Measurements from ENCODE around the gene FSTL5. TPM values are rescaled to one million over a fixed set of nuclear protein-coding genes. Genes with fewer than 3 reads are reported as not detected.

The FSTL5 gene
- total and polyA plus RNA-seq, 9 of the 15 experiments (the other 6 are each of a cell fraction or from before 2014, with no cell fraction given): 0.09 to 3.1 (median 0.50) TPM; not detected in 1

DNA sequence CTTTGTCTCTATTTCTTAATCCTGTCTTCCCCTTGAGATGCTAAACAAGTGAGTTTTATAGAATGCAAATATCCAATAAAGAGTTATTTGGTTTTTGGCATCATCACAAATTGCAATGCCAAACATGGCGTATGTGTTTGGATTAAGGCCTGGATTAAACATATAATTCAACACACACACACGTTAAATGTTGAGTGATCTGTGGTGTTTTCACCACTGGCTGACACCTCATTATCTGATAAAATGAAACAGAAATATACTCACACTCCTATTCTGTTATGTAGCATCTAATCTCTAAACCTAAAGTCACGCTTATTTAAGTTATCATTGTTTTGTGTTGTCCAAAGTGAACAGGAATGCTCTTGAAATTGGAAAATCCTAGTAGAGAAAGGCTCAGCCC, 506.2 kb downstream of the FSTL5 start (continued):
- TF ChIP-seq, protein P1, sequence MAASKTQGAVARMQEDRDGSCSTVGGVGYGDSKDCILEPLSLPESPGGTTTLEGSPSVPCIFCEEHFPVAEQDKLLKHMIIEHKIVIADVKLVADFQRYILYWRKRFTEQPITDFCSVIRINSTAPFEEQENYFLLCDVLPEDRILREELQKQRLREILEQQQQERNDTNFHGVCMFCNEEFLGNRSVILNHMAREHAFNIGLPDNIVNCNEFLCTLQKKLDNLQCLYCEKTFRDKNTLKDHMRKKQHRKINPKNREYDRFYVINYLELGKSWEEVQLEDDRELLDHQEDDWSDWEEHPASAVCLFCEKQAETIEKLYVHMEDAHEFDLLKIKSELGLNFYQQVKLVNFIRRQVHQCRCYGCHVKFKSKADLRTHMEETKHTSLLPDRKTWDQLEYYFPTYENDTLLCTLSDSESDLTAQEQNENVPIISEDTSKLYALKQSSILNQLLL (CRISPR knock-in tag; IDR thresholded peaks at IDR 0.05; ENCODE audit: borderline replicate concordance): no peak
- TF ChIP-seq SMARCE1 (IDR thresholded peaks at IDR 0.05): no peak

DNA sequence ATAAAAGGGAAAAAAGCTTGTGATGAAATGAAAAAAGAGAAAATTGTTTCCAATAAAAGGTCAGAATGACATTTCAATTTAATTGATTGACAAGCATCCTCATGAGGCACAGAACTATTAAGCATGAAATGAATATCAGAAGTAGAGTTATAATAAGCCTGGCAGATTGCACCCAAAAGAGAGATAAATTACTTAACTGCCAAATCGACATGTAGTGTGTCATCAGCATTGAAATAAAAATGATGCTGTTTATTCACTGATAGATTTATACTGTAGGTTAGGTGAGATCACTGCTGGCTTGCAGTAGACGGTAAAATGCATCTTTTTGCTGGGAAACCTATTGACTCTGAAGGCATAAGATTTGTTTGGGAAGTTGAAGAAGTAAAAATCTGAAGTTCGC, 507.2 kb downstream of the FSTL5 start:
- DNase-seq (ENCODE audit: extremely low read depth in 1 of 4, low spot score in 3 of 4): no peak

DNA sequence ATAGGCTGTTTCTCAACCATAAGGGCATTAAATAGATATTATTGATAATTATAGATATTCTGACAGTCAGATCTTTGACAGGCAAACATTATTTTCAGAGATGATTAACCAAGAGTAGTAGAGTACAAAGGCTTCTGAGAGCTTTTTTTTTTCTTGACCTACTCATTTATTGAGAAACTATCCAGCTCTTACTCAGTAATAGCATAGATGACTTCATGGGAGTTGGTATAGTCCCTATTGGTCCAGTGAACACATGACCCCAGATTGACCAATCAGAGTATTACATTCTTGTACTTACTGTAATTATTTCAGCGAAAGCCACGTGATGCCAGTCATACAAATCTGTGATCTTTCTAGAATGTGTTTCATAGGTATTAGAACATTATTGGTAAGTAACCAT, 508.7 kb downstream of the FSTL5 start:
- Histone ChIP-seq H3K4me3 (no peak overlapping the region), H3K4me2 (ENCODE audit: insufficient read depth, low read length) (no peak overlapping the region), H4K20me1 (replicated peaks; ENCODE audit: control insufficient read depth, insufficient read depth, low read length) (no peaks in the 10 kb centered on the region), H3K4me1 (replicated peaks in 1 of 2; ENCODE audit: control insufficient read depth in 2 of 2, insufficient read depth in 2 of 2, low read length in 2 of 2) (no peaks in the 10 kb centered on the region), H3K9ac (ENCODE audit: insufficient read depth in 1 of 2, low read depth in 2 of 2, low read length in 2 of 2) (no peak overlapping the region), H3K9me1 (ENCODE audit: control insufficient read depth, insufficient read depth, low read length) (no peaks in the 10 kb centered on the region), H3K36me3 (ENCODE audit: control insufficient read depth, insufficient read depth, low read length) (no peaks in the 10 kb centered on the region), H3K27me3 (ENCODE audit: control insufficient read depth in 2 of 2, insufficient read depth in 2 of 2, low read length in 2 of 2) (no peaks in the 10 kb centered on the region), H3K79me2 (ENCODE audit: control insufficient read depth, insufficient read depth, low read length) (no peaks in the 10 kb centered on the region), H2AFZ (ENCODE audit: low read depth, low read length) (no peak overlapping the region), H3K27ac (ENCODE audit: extremely low read depth, low read depth, low read length) (no peak overlapping the region), H3K9me3 (replicated peaks; ENCODE audit: control insufficient read depth, insufficient read depth, low read depth, low read length) (no peaks in the 10 kb centered on the region)
- intact Hi-C loops (cut with micrococcal nuclease) (no loop called here), in situ Hi-C loops (cut with MboI) (no loop called here)
- FAIRE-seq (no peak), DNase-seq (ENCODE audit: extremely low read depth in 1 of 4, low spot score in 3 of 4) (no peak), ATAC-seq (no peak)
- CTCF ChIA-PET (ENCODE audit: low intra/inter-chr PET ratio): no interaction called here
- BruUV-seq (replicated peaks): no TSS peak
- 0% methylated on average over 2 of the region's 2 CpGs for WGBS (ENCODE audit: insufficient coverage, low coverage, missing lambda C conversion rate)
- POLR2A ChIA-PET: no interaction called here
- TF ChIP-seq ATF1 (CRISPR knock-in tag; IDR thresholded peaks at IDR 0.05) (no peak), ATF1 (tag; IDR thresholded peaks at IDR 0.05) (no peak)
- TF ChIP-seq, protein P2, sequence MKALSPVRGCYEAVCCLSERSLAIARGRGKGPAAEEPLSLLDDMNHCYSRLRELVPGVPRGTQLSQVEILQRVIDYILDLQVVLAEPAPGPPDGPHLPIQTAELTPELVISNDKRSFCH (CRISPR knock-in tag; IDR thresholded peaks at IDR 0.05): no peak
- TF ChIP-seq, protein P2 (tag; IDR thresholded peaks at IDR 0.05): no peak
- TF ChIP-seq, protein P3, sequence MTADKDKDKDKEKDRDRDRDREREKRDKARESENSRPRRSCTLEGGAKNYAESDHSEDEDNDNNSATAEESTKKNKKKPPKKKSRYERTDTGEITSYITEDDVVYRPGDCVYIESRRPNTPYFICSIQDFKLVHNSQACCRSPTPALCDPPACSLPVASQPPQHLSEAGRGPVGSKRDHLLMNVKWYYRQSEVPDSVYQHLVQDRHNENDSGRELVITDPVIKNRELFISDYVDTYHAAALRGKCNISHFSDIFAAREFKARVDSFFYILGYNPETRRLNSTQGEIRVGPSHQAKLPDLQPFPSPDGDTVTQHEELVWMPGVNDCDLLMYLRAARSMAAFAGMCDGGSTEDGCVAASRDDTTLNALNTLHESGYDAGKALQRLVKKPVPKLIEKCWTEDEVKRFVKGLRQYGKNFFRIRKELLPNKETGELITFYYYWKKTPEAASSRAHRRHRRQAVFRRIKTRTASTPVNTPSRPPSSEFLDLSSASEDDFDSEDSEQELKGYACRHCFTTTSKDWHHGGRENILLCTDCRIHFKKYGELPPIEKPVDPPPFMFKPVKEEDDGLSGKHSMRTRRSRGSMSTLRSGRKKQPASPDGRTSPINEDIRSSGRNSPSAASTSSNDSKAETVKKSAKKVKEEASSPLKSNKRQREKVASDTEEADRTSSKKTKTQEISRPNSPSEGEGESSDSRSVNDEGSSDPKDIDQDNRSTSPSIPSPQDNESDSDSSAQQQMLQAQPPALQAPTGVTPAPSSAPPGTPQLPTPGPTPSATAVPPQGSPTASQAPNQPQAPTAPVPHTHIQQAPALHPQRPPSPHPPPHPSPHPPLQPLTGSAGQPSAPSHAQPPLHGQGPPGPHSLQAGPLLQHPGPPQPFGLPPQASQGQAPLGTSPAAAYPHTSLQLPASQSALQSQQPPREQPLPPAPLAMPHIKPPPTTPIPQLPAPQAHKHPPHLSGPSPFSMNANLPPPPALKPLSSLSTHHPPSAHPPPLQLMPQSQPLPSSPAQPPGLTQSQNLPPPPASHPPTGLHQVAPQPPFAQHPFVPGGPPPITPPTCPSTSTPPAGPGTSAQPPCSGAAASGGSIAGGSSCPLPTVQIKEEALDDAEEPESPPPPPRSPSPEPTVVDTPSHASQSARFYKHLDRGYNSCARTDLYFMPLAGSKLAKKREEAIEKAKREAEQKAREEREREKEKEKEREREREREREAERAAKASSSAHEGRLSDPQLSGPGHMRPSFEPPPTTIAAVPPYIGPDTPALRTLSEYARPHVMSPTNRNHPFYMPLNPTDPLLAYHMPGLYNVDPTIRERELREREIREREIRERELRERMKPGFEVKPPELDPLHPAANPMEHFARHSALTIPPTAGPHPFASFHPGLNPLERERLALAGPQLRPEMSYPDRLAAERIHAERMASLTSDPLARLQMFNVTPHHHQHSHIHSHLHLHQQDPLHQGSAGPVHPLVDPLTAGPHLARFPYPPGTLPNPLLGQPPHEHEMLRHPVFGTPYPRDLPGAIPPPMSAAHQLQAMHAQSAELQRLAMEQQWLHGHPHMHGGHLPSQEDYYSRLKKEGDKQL (CRISPR knock-in tag; IDR thresholded peaks at IDR 0.05; ENCODE audit: borderline replicate concordance): no peak

More for the DNA sequence above, 507.2 kb downstream of the FSTL5 start:
- in situ Hi-C loops (cut with MboI) (no loop called here), intact Hi-C loops (cut with micrococcal nuclease) (no loop called here)
- ATAC-seq (no peak), FAIRE-seq (no peak)
- Histone ChIP-seq H3K9me3 (replicated peaks; ENCODE audit: control insufficient read depth, insufficient read depth, low read depth, low read length) (no peaks in the 10 kb centered on the region), H3K79me2 (ENCODE audit: control insufficient read depth, insufficient read depth, low read length) (no peaks in the 10 kb centered on the region), H3K27me3 (ENCODE audit: control insufficient read depth in 2 of 2, insufficient read depth in 2 of 2, low read length in 2 of 2) (no peaks in the 10 kb centered on the region), H3K27ac (ENCODE audit: extremely low read depth, low read depth, low read length) (no peak overlapping the region), H3K4me3 (no peak overlapping the region), H3K4me1 (replicated peaks in 1 of 2; ENCODE audit: control insufficient read depth in 2 of 2, insufficient read depth in 2 of 2, low read length in 2 of 2) (no peaks in the 10 kb centered on the region), H3K9me1 (ENCODE audit: control insufficient read depth, insufficient read depth, low read length) (no peaks in the 10 kb centered on the region), H3K4me2 (ENCODE audit: insufficient read depth, low read length) (no peak overlapping the region), H3K36me3 (ENCODE audit: control insufficient read depth, insufficient read depth, low read length) (no peaks in the 10 kb centered on the region), H3K9ac (ENCODE audit: insufficient read depth in 1 of 2, low read depth in 2 of 2, low read length in 2 of 2) (no peak overlapping the region), H4K20me1 (replicated peaks; ENCODE audit: control insufficient read depth, insufficient read depth, low read length) (no peaks in the 10 kb centered on the region), H2AFZ (ENCODE audit: low read depth, low read length) (no peak overlapping the region)
- no peak for TF ChIP-seq KDM1A (IDR thresholded peaks at IDR 0.05)
- POLR2A ChIA-PET: no interaction called here
- BruUV-seq (replicated peaks): no TSS peak
- CTCF ChIA-PET (ENCODE audit: low intra/inter-chr PET ratio): no interaction called here
- 8% methylated on average over 3 of the region's 3 CpGs for WGBS (ENCODE audit: insufficient coverage, low coverage, missing lambda C conversion rate)
